ENCODE data around the gene PSKH1.

- TF ChIP-seq CTCF (IDR thresholded peaks at IDR 0.05; ENCODE audit: low read depth, low read length, poor library complexity, severe bottlenecking) (no peak), EZH2phosphoT487 (IDR thresholded peaks at IDR 0.05; ENCODE audit: borderline replicate concordance, low read length) (no peak)
Observed at GRCh38 chr16:67869653-67870052, 23.4 kb upstream of the PSKH1 start.

Measured in DOHH2 (cell line).